ENCODE measurements around the gene PNKD.
"Not testable (repeated sequence)": the region's sequence is repeated elsewhere in the genome, so short reads cannot be mapped to it uniquely, and the experiment has no call there.

Gene PNKD

DNA sequence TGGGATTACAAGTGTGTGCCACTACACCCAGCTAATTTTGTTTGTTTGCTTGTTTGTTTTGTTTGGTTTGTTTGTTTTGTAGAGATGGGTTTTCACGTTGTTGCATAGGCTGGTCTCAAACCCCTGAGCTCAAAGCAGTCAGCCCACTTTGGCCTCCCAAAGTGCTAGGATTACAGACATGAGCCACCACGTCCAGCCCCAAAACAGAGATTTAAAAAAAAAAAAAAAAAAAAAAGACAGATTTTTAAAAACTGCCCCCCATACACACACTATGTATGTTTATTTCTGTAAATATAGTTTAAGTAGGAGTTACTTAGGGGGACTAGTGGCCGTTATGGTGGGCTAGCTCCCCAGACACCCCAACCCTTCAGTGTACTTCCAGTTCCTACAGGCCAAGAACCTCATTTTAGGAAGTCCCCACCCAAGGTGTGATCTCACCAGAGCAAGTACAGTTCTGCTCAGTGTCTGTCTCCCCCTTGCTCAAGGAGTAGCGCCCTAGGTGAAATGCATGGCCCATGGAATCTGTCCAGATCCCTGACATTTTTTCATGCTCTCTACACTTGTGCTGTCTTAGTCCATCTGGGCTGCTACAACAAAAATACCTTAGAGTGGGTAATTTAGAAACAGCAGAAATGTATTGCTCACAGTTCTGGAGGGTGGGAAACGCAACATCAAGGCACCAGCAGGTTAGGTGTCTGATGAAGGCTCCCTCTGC is 23.6 kb downstream of the PNKD start:
- DNase-seq = no peak

- DNase-seq = no peak
Measured at GRCh38 chr2:218294430-218295022, 24.2 kb downstream of the PNKD start.

- DNase-seq = no peak
Measured at GRCh38 chr2:218295029-218295428, 24.7 kb downstream of the PNKD start.

GRCh38 chr2:218296200-218296599 is 25.9 kb downstream of the PNKD start:
- no peak for DNase-seq

DNA sequence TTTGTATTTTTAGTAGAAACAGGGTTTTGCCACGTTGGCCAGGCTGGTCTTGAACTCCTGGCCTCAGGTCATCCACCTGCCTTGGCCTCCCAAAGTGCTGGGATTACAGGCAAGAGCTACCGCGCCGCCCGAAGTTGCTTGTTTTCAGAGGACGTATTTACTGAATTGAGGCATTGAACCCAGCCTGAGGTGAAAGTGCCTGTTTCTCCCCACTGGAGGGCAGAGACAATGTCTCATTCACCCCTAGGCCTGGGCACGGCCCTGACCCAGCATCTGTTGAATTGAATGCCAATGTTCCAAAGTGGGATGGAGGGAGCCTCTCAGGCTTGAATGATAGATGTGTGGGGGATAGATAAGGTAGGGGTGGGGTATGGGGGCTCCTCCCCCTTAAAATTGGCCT is 26.5 kb downstream of the PNKD start:
- no peak for DNase-seq

DNA sequence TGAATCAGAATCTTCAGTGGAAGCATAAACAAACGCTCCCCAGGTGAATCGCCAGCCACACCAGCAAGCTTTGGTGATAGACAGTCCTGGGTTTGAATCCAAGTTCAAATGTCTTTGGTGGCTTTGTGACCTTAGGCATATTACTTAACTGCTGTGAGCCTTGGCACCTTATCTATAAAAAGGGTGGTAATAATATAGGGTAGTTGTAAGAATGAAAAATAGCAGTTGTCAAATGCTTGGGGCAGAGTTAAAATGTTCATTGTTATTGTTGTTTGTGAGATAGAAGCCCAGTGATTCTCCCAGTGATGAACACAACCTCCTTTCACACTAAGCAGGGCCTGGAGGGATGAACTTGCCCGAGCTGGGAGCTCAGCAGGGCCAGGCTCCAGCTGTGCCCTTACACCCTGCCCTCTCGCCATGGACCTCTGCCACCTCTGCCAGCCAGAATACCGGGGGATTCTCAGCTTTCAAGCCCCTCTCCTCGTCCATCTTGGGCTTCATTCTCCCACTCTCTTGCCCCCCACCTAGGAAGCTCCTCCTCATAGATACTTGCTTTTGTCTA is 28.1 kb downstream of the PNKD start:
- DNase-seq = no peak

DNA sequence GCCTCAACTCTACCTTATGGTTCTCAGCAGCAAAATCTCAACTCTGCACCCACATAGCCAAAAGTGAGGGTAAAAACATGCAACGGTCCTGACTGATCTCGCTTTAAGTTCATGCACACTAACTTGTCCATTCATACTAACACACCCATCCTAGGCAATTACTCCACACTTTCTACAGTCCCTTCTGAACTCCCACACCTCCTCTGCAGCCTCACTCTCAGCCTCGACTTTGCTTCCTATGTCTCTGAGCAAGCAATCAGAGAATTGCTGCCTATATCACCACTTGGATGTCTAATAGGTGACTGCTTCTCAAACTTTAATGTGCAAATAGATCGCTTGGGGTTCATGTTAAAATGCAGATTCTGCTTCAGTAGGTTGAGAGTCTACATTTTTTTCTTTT is 29.8 kb downstream of the PNKD start:
- DNase-seq = no peak

DNA sequence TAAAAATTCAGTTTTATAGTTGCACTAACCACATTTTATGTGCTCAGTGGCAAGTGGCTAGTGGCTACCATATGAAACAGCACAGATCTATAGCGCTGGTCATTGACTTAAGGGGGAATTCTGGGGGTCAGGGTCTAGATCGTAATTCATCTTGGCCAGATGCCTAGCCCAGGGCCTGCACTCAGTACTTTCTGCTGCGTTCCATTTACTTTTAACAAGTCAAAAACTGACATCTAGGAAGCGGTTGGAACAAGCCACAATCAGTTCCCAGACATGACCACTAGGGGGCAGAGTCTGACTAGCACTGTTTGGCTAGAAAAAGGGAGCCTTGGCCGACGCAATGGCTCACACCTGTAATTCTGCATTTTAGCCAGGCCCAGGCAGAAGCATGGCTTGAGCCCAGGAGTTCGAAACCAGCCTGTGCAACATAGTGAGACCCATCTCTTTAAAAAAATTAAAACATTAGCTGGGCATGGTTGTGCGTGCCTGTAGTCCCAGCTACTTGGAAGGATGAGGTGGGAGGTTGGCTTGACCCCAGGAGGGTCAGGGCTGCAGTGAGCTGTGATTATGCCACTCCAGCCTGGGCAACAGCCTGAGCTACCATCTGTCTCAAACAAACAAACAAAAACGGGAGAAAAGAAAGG is 31.0 kb downstream of the PNKD start:
- peak; percentile 91 to 92 for DNase-seq

DNA sequence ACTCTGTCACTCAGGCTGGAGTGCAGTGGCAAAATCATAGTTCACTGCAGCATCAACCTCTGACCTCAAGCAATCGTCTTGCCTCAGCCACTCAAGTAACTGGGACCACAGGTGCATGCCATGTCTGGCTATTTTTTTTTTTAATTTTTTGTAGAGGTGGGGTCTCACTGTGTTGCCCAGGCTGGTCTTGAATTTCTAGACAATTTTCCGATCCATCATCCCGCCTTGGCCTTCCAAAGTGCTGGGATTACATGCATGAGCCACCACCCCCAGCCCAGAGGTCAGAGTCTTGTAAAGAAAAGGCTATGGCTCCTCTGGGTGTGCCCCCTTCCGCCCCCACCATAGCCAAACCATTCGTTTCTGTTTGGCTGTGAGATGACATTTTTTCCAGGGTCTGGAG is 35.1 kb downstream of the PNKD start:
- no peak for DNase-seq

- no peak for DNase-seq
Measured at GRCh38 chr2:218306184-218306920, 36.0 kb downstream of the PNKD start.

- no peak for DNase-seq
Measured at GRCh38 chr2:218307415-218308090, 37.2 kb downstream of the PNKD start.

- no peak for DNase-seq
Measured at GRCh38 chr2:218310853-218311540, 40.7 kb downstream of the PNKD start.

- not testable (repeated sequence) for DNase-seq
Measured at GRCh38 chr2:218311541-218312266, 41.4 kb downstream of the PNKD start.

- DNase-seq = no peak
Measured at GRCh38 chr2:218312267-218312756, 42.0 kb downstream of the PNKD start.

DNA sequence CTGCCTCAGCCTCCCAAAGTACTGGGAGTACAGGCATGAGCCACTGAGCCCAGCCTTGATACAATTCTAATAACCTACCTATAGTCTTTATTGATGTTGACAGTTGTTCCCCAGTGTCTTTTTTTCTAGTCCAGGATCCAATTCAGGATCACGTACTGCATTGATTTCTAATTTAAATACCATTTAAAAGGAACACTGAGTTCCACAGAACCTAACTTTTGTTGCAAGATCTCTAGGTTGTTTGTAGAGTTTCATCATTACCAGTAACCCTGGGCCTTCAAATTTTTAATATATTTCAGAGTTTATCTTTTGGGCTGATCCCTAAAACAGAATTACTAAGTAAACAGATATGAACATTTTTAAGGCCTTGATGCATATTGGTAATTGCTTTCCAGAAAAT is 43.0 kb downstream of the PNKD start:
- DNase-seq = no peak

GRCh38 chr2:218314764-218315163 is 44.4 kb downstream of the PNKD start:
- DNase-seq = not testable (repeated sequence)

DNA sequence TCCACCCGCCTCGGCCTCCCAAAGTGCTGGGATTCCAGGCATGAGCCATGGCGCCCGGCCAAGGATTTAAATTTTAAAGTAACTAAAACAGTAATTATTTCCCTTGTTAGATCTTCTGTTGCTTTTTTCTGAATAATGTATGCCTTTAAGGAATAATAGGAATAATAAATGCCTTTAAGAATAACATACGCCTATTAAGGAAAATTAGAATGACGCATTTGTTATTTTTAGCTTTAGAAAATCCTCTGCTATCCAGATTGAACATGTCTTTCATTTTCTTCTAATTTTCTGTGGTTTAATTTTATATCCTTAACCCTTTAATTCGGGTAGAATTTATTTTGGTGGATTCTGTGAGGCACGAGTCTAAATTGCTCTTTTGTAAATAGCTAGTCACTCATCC is 45.1 kb downstream of the PNKD start:
- no peak for DNase-seq

GRCh38 chr2:218317303-218317630 is 46.9 kb downstream of the PNKD start:
- DNase-seq = no peak

DNA sequence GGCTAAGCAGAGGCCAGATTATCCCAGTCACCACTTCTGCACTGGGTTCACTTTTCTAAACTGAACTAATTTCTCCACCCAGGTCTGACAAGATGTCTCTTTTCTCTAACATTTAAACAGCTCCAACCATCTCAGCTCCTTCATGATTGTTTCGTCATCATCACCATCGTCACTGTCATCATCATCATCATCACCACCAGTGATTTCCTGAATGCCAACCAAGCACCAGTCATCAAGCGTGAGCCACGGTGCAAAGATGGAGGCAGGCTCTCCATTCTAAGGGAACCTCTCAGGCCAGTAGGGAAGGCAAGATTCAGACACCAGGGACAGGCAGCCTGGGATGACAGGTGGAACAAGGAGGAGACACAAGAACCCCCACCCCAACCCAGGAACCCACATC is 47.5 kb downstream of the PNKD start:
- DNase-seq = no peak

- DNase-seq = no peak
Measured at GRCh38 chr2:218318241-218318640, 47.9 kb downstream of the PNKD start.

- no peak for DNase-seq
Measured at GRCh38 chr2:218319813-218320365, 49.6 kb downstream of the PNKD start.

All from activated T-cell treated with anti-CD3 and anti-CD28 coated beads, Interleukin-2, amount 50 U/mL, for 48 hours (primary cell).